Measurements from ENCODE around the gene MAP2K1.

DNA sequence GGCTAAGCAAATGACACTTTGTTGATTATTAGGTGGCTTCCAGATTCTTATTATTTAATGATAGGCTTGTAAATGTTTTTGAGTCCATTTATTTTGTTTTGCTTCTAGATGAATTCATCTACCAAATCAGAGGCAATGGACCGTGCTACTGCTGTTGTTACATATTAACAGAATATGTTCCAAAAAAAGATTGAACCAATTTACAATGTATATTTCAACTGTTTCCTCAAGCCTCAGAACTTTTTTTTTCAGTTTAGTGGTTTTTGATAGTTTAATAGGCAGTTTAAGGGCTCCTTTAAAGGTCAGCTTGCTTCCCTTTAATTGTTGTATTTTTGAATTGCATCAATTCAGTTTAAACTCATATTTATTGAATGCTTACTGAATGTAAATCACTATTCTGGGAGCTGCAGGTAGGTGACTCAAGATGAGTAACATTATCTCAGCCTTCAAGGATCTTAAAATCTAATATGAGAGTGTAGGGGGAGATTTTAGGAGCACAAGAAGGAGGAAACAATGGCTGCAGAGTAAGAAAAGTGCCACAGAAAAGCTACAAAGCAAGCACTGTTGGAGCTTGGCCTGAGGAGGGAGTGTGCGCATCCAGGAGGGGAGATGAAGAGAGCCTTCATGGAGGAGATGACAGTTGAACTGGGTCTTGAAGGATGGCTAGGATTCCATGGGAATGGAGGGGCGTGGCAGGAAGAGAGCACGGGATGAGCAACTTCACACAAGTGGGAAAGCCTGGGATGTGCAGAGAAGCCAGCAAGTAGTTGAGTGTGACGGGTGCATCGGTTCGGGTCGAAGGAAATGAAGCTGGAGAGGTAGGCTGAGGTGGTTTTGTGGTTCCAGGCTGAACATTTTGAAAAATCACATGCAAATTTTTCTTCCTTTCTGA is 14.7 kb downstream of the MAP2K1 start:
- TF ChIP-seq CTCF (IDR thresholded peaks at IDR 0.05) = no peak
- TF ChIP-seq POLR2A (IDR thresholded peaks at IDR 0.05) = no peak
